HepG2 (cell line): Measurements from ENCODE around the gene PHF13. TPM values are rescaled to one million over a fixed set of nuclear protein-coding genes. Genes with fewer than 3 reads are reported as not detected.
A peak's percentile ranks its signal among the peaks of the same experiment; 100 is the strongest.

Experiments used
- ATF7 ChIP-seq, 2 experiments: fragments of 450-650 bp in 1 of 2; sonication (generic) in 1 of 2; formaldehyde crosslinking in 1 of 2; IDR thresholded peaks; 2 replicates each; pipeline versions ENCODE4 v1.4.0 to v1.6.1; 2016 to 2020; ENCODE audit warnings: antibody characterized with exemption in 1 of 2, mild to moderate bottlenecking in 1 of 2, missing genetic modification reagents in 1 of 2
- BORCS8-MEF2B ChIP-seq: sonication (generic); formaldehyde crosslinking; IDR thresholded peaks from 2 replicates; pipeline ENCODE4 v1.8.0; 2022; ENCODE audit warnings: mild to moderate bottlenecking, missing genetic modification reagents
- CEBPG ChIP-seq: IDR thresholded peaks from 2 replicates; pipeline ENCODE4 v1.6.1; 2016
- CREB1 ChIP-seq, 2 experiments: fragments of 450-650 bp in 1 of 2; IDR thresholded peaks; 2 replicates each; pipeline ENCODE4 v1.6.1; 2016 to 2017; ENCODE audit warnings: control low read depth in 1 of 2, mild to moderate bottlenecking in 1 of 2, missing compliant biosample characterization in 1 of 2, missing genetic modification characterization in 1 of 2
- HNRNPK ChIP-seq: fragments of 200-400 bp; formaldehyde crosslinking; IDR thresholded peaks from 2 replicates; pipeline ENCODE4 v1.6.1; 2018; ENCODE audit warnings: low read length, low read depth, moderate library complexity, mild to moderate bottlenecking; ENCODE audit not compliant: poor library complexity, severe bottlenecking
- KAT2B ChIP-seq: fragments of 150-350 bp; IDR thresholded peaks from 2 replicates; pipeline ENCODE4 v1.6.1; 2014; ENCODE audit warnings: low read depth, low read length, borderline replicate concordance
- KLF15 ChIP-seq: sonication (generic); formaldehyde crosslinking; IDR thresholded peaks from 2 replicates; pipeline ENCODE4 v1.8.1; 2023; ENCODE audit warnings: borderline replicate concordance, mild to moderate bottlenecking, inconsistent platforms, missing genetic modification reagents, mixed read lengths
- KLF16 ChIP-seq, 2 experiments: sonication (generic) in 1 of 2; formaldehyde crosslinking in 1 of 2; IDR thresholded peaks; 2 replicates each; pipeline versions ENCODE4 v1.6.1 to v1.8.0; 2016 to 2023; ENCODE audit warnings: missing genetic modification reagents in 2 of 2, missing compliant biosample characterization in 1 of 2
- NR2F1 ChIP-seq, 2 experiments: fragments of 450-650 bp in 1 of 2; formaldehyde crosslinking in 1 of 2; IDR thresholded peaks; 2 replicates each; pipeline versions ENCODE4 v1.5.0 to v1.6.1; 2016 to 2020; ENCODE audit warnings: mild to moderate bottlenecking in 1 of 2, missing compliant biosample characterization in 1 of 2, missing genetic modification reagents in 1 of 2, moderate library complexity in 1 of 2
- PHF20 ChIP-seq: sonication (generic); formaldehyde crosslinking; IDR thresholded peaks from 2 replicates; pipeline ENCODE4 v1.5.0; 2020; ENCODE audit warnings: mild to moderate bottlenecking, missing genetic modification reagents
- POLR2A ChIP-seq, 2 experiments: IDR thresholded peaks; 2 replicates each; pipeline ENCODE4 v1.6.1; 2011; ENCODE audit warnings: low read depth in 2 of 2, low read length in 2 of 2, mild to moderate bottlenecking in 1 of 2, moderate library complexity in 1 of 2; ENCODE audit not compliant: insufficient read depth in 1 of 2
- SP4 ChIP-seq: sonication (generic); formaldehyde crosslinking; IDR thresholded peaks from 2 replicates; pipeline ENCODE4 v1.8.1; 2023; ENCODE audit warnings: mild to moderate bottlenecking, missing genetic modification reagents
- ZBTB38 ChIP-seq: sonication (generic); formaldehyde crosslinking; IDR thresholded peaks from 2 replicates; pipeline ENCODE4 v1.5.1; 2020; ENCODE audit warnings: mild to moderate bottlenecking, missing genetic modification reagents
- ZNF232 ChIP-seq: sonication (generic); formaldehyde crosslinking; IDR thresholded peaks from 2 replicates; pipeline ENCODE4 v1.4.0; 2020; ENCODE audit warnings: missing genetic modification reagents, borderline replicate concordance
- ZNF260 ChIP-seq: sonication (generic); formaldehyde crosslinking; IDR thresholded peaks from 2 replicates; pipeline ENCODE4 v1.4.0; 2020; ENCODE audit warnings: missing genetic modification reagents, low read depth, mild to moderate bottlenecking, borderline replicate concordance
- ZNF441 ChIP-seq: sonication (generic); formaldehyde crosslinking; IDR thresholded peaks from 2 replicates; pipeline ENCODE4 v1.7.0; 2021; ENCODE audit warnings: missing genetic modification reagents, borderline replicate concordance
- polyA plus RNA-seq, 8 experiments: library from polyadenylated mRNA; depleted of rRNA in 3 of 8; stranded (reverse) in 7 of 8; unstranded in 1 of 8; fragments of >200 nt; fragmentation: Illumina TruSeq in 4 of 8; extraction: Trizol in 4 of 8; gene quantifications; 2 replicates each; pipeline versions ENCODE4 v1.2.1 to v1.2.3, GENCODE V29; 2011 to 2016; ENCODE audit warnings: low read depth in 4 of 8, missing spikeins in 1 of 8, mixed read lengths in 1 of 8; ENCODE audit not compliant: insufficient read depth in 1 of 8
- total RNA-seq, 5 experiments: library from RNA; depleted of rRNA; stranded (reverse); fragments of >200 nt; fragmentation: Illumina TruSeq; extraction: Trizol; gene quantifications; 2 replicates each; pipeline ENCODE4 v1.2.3, GENCODE V29; 2016; ENCODE audit warnings: low read depth in 1 of 5
- TF ChIP-seq, protein P1 (sequence below): sonication (generic); formaldehyde crosslinking; IDR thresholded peaks from 2 replicates; pipeline ENCODE4 v1.4.0; 2020; ENCODE audit warnings: missing genetic modification reagents
- TF ChIP-seq, protein P2 (sequence below): sonication (generic); formaldehyde crosslinking; IDR thresholded peaks from 2 replicates; pipeline ENCODE4 v1.4.0; 2020; ENCODE audit warnings: mild to moderate bottlenecking, missing genetic modification reagents
- TF ChIP-seq, protein P3 (sequence below): sonication (generic); formaldehyde crosslinking; IDR thresholded peaks from 2 replicates; pipeline ENCODE4 v1.8.0; 2022; ENCODE audit warnings: mild to moderate bottlenecking, missing genetic modification reagents, moderate library complexity
- TF ChIP-seq, protein P4 (sequence below): sonication (generic); formaldehyde crosslinking; IDR thresholded peaks from 2 replicates; pipeline ENCODE4 v1.4.0; 2020; ENCODE audit warnings: missing genetic modification reagents, borderline replicate concordance

Gene PHF13
- total and polyA plus RNA-seq, 2 of the 13 experiments (the other 11 are each of a cell fraction or from before 2014, with no cell fraction given): 4.7 to 7.4 TPM

DNA sequence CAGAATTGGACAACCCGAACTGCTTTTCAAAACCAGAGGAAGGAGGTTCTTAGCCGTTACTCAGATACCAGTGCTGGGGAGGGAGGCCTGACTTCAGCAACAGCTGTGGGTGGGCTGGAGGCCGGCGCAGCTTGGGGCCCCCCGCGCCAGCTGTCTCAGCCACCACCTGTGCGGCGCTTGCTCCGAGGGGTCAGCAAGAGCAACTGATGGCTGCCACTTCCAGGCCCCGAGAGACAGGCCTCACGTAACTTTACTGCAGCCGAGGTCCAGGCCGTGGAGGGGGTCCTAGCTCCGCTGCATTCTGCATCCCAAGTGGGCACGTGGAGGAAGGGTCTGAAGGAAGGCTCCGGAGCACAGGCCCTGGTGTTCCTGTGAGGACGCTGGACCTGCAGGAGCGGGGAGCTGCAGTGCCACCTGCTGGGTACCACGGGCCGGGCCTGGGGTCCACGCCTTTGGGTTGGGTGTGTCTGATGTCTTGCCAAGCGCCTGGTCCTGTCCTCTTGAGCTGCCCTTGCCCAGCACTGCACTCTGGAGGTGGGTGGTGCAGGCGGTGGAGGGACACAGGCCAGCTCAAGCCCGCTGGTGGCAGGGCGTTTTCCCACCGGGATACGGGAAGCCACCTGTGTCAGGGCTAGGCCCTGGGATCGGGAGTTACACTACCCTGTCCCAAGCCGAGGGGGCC is 21.0 kb downstream of the PHF13 start (continued):
- TF ChIP-seq POLR2A (IDR thresholded peaks at IDR 0.05; ENCODE audit: insufficient read depth in 1 of 2, low read depth in 2 of 2, low read length in 2 of 2): peak in 1 of 2 experiments; percentile 36; a peak in 2 of 4 replicates
- TF ChIP-seq ATF7 (IDR thresholded peaks at IDR 0.05): no peak
- no peak for TF ChIP-seq ATF7 (CRISPR knock-in tag; IDR thresholded peaks at IDR 0.05)
- TF ChIP-seq NR2F1 (CRISPR knock-in tag; IDR thresholded peaks at IDR 0.05): no peak
- no peak for TF ChIP-seq PHF20 (CRISPR knock-in tag)
- TF ChIP-seq SP4 (CRISPR knock-in tag): no peak
- TF ChIP-seq ZNF232 (CRISPR knock-in tag): no peak
- no peak for TF ChIP-seq CEBPG
- TF ChIP-seq, protein P1, sequence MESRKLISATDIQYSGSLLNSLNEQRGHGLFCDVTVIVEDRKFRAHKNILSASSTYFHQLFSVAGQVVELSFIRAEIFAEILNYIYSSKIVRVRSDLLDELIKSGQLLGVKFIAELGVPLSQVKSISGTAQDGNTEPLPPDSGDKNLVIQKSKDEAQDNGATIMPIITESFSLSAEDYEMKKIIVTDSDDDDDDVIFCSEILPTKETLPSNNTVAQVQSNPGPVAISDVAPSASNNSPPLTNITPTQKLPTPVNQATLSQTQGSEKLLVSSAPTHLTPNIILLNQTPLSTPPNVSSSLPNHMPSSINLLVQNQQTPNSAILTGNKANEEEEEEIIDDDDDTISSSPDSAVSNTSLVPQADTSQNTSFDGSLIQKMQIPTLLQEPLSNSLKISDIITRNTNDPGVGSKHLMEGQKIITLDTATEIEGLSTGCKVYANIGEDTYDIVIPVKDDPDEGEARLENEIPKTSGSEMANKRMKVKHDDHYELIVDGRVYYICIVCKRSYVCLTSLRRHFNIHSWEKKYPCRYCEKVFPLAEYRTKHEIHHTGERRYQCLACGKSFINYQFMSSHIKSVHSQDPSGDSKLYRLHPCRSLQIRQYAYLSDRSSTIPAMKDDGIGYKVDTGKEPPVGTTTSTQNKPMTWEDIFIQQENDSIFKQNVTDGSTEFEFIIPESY (CRISPR knock-in tag): peak; percentile 97
- 0 out of 2 replicates have a peak, but pooled peaks have one; percentile 45 for TF ChIP-seq BORCS8-MEF2B
- TF ChIP-seq HNRNPK: no peak
- no peak for TF ChIP-seq CREB1 (IDR thresholded peaks at IDR 0.05)
- no peak for TF ChIP-seq CREB1 (CRISPR knock-in tag; IDR thresholded peaks at IDR 0.05)
- TF ChIP-seq ZNF260 (CRISPR knock-in tag): no peak
- TF ChIP-seq, protein P2, sequence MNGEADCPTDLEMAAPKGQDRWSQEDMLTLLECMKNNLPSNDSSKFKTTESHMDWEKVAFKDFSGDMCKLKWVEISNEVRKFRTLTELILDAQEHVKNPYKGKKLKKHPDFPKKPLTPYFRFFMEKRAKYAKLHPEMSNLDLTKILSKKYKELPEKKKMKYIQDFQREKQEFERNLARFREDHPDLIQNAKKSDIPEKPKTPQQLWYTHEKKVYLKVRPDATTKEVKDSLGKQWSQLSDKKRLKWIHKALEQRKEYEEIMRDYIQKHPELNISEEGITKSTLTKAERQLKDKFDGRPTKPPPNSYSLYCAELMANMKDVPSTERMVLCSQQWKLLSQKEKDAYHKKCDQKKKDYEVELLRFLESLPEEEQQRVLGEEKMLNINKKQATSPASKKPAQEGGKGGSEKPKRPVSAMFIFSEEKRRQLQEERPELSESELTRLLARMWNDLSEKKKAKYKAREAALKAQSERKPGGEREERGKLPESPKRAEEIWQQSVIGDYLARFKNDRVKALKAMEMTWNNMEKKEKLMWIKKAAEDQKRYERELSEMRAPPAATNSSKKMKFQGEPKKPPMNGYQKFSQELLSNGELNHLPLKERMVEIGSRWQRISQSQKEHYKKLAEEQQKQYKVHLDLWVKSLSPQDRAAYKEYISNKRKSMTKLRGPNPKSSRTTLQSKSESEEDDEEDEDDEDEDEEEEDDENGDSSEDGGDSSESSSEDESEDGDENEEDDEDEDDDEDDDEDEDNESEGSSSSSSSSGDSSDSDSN (CRISPR knock-in tag): no peak
- TF ChIP-seq KAT2B: no peak
- TF ChIP-seq, protein P3, sequence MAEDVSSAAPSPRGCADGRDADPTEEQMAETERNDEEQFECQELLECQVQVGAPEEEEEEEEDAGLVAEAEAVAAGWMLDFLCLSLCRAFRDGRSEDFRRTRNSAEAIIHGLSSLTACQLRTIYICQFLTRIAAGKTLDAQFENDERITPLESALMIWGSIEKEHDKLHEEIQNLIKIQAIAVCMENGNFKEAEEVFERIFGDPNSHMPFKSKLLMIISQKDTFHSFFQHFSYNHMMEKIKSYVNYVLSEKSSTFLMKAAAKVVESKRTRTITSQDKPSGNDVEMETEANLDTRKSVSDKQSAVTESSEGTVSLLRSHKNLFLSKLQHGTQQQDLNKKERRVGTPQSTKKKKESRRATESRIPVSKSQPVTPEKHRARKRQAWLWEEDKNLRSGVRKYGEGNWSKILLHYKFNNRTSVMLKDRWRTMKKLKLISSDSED (CRISPR knock-in tag): no peak
- TF ChIP-seq KLF15 (CRISPR knock-in tag): no peak
- no peak for TF ChIP-seq ZNF441 (CRISPR knock-in tag)
- TF ChIP-seq ZBTB38: peak; percentile 80; the same call in 1 of the 2 replicates
- no peak for TF ChIP-seq KLF16 (CRISPR knock-in tag; IDR thresholded peaks at IDR 0.05)
- TF ChIP-seq, protein P4, sequence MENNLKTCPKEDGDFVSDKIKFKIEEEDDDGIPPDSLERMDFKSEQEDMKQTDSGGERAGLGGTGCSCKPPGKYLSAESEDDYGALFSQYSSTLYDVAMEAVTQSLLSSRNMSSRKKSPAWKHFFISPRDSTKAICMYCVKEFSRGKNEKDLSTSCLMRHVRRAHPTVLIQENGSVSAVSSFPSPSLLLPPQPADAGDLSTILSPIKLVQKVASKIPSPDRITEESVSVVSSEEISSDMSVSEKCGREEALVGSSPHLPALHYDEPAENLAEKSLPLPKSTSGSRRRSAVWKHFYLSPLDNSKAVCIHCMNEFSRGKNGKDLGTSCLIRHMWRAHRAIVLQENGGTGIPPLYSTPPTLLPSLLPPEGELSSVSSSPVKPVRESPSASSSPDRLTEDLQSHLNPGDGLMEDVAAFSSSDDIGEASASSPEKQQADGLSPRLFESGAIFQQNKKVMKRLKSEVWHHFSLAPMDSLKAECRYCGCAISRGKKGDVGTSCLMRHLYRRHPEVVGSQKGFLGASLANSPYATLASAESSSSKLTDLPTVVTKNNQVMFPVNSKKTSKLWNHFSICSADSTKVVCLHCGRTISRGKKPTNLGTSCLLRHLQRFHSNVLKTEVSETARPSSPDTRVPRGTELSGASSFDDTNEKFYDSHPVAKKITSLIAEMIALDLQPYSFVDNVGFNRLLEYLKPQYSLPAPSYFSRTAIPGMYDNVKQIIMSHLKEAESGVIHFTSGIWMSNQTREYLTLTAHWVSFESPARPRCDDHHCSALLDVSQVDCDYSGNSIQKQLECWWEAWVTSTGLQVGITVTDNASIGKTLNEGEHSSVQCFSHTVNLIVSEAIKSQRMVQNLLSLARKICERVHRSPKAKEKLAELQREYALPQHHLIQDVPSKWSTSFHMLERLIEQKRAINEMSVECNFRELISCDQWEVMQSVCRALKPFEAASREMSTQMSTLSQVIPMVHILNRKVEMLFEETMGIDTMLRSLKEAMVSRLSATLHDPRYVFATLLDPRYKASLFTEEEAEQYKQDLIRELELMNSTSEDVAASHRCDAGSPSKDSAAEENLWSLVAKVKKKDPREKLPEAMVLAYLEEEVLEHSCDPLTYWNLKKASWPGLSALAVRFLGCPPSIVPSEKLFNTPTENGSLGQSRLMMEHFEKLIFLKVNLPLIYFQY (CRISPR knock-in tag): no peak
